Stomach (tissue), 4 donors: ENCODE results near the gene GATA6.

ENCODE experiments used
- EP300 ChIP-seq: sonication (generic); formaldehyde crosslinking; IDR thresholded peaks from one replicate; pipeline ENCODE4 v1.6.1; 2017; ENCODE audit warnings: antibody characterized with exemption
- POLR2A ChIP-seq, 4 donors: fragments of 450-650 bp; IDR thresholded peaks; one replicate each; pipeline ENCODE4 v1.6.1; 2016; ENCODE audit warnings: antibody characterized with exemption in 4 of 4, control low read depth in 2 of 4, mild to moderate bottlenecking in 1 of 4, moderate library complexity in 1 of 4
- POLR2AphosphoS5 ChIP-seq, 3 donors: sonication (generic); formaldehyde crosslinking; IDR thresholded peaks; one replicate each; pipeline ENCODE4 v1.6.1; 2016; ENCODE audit warnings: antibody characterized with exemption in 3 of 3
- TF ChIP-seq, protein P1 (sequence below), 7 experiments: fragments of 450-650 bp in 4 of 7; fragments of 200-600 bp in 3 of 7; sonication (generic) in 3 of 7; IDR thresholded peaks; one replicate each; pipeline ENCODE4 v1.5.1; 2016 to 2019; ENCODE audit warnings: antibody characterized with exemption in 7 of 7, control low read depth in 2 of 7, mild to moderate bottlenecking in 1 of 7

DNA sequence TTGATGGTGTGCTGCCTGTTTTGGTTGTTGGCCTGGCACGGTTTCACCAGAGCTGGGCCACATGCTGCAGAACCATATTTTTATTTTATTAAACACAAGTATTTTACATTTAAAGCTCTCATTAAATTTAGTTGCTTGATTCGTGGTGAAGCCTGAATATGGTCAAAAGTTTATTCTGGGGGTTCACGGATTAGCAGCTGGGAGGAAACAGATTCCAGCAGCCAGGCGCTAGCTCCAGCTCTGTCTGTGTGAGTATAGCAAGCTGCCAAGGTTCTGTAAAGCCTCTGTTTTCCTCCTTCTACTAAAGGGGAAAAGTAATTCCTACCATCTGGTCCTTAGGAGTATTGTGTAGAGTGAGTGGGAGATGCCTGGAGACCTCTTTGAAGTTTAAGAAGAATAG lies 22.5 kb downstream of the GATA6 start:
- TF ChIP-seq, protein P1, sequence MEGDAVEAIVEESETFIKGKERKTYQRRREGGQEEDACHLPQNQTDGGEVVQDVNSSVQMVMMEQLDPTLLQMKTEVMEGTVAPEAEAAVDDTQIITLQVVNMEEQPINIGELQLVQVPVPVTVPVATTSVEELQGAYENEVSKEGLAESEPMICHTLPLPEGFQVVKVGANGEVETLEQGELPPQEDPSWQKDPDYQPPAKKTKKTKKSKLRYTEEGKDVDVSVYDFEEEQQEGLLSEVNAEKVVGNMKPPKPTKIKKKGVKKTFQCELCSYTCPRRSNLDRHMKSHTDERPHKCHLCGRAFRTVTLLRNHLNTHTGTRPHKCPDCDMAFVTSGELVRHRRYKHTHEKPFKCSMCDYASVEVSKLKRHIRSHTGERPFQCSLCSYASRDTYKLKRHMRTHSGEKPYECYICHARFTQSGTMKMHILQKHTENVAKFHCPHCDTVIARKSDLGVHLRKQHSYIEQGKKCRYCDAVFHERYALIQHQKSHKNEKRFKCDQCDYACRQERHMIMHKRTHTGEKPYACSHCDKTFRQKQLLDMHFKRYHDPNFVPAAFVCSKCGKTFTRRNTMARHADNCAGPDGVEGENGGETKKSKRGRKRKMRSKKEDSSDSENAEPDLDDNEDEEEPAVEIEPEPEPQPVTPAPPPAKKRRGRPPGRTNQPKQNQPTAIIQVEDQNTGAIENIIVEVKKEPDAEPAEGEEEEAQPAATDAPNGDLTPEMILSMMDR (IDR thresholded peaks at IDR 0.05) = no peak
- no peak for TF ChIP-seq POLR2A (IDR thresholded peaks at IDR 0.05)
- TF ChIP-seq POLR2AphosphoS5 (IDR thresholded peaks at IDR 0.05) = no peak
- no peak for TF ChIP-seq EP300
